GM21825 (cell line): ENCODE results near the gene CCNB2.

Experiments
- ATAC-seq: cut with Tn5 transposase; IDR thresholded peaks from one replicate; pipeline ENCODE4 v1.9.1; 2021; ENCODE audit warnings: mild to moderate bottlenecking, moderate library complexity; ENCODE audit not compliant: unreplicated experiment

CCNB2 gene

GRCh38 chr15:59165726-59166125, 60.8 kb downstream of the CCNB2 start:
- no peak for ATAC-seq

- no peak for ATAC-seq
These were observed 61.2 kb downstream of the CCNB2 start for GRCh38 chr15:59166166-59166565.

GRCh38 chr15:59166601-59167265, 61.8 kb downstream of the CCNB2 start:
- ATAC-seq: no peak

- ATAC-seq: no peak
These were observed 63.6 kb downstream of the CCNB2 start for GRCh38 chr15:59168536-59168935.

DNA sequence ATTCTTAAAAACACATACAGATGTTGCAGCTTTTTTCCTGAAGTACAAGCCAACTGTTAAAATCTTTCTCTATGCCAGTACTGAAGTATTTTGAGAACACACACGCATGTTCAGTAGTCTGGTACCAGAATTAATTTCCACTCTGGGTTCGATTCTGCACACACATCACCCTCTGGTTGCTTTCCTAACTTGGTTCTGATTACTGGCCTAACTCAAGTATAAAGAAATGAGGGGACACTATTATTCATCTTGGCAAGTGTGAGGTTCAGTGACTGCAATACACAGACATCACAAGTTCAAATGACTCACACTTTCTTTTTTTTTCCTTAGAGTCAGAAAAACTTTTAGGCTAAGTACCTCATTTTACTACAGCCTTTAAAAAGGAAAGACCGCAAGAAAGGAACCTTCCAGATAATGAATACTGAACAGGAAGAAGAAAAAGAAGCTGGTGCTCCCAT, 64.3 kb downstream of the CCNB2 start:
- no peak for ATAC-seq

- no peak for ATAC-seq
These were observed 65.5 kb downstream of the CCNB2 start for GRCh38 chr15:59170295-59171066.

GRCh38 chr15:59171067-59171397, 66.1 kb downstream of the CCNB2 start:
- ATAC-seq: no peak

DNA sequence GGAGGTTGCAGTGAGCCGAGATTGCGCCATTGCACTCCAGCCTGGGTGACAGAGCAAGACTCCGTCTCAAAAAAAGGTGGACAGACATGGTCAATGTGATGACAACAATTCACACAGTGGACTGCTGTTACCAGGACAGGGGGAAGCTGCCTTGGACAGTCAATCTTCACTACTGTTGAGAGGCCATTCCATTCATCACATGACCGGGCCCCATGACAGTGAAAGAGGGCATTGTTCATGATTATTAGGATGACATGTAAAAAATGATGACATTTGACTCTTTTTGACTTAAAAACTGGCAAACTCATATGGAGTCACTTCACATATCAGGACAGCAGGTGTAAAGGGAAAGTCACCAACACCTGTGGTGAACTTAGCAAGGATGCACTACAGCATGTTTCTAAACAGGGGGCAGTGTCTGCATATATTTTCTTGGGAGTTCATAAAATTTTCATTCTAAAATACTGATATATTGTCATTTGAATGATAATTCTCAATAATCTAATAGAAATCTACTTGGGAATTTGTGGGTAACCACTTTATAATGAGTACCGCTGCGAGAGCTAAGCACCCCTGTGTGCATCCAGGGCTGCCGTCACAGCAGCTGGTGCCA, 67.4 kb downstream of the CCNB2 start:
- no peak for ATAC-seq

DNA sequence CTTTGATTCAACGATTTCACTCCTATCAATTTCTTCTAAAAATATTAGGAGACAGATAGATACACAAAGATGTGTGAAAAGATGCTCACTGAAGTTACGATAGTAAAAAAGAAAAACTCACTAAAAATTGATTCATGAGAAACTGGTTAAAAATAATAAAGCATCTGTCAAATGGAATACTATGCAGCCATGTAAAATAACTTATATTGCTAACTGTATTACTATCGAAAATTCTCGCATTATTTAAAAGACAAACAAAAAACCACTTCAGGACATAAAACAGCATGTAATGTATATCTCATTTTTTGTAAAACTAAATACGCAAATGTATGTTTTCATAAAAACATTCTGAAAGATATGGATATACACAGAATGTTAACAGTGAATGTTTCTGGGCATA, 68.2 kb downstream of the CCNB2 start:
- no peak for ATAC-seq

DNA sequence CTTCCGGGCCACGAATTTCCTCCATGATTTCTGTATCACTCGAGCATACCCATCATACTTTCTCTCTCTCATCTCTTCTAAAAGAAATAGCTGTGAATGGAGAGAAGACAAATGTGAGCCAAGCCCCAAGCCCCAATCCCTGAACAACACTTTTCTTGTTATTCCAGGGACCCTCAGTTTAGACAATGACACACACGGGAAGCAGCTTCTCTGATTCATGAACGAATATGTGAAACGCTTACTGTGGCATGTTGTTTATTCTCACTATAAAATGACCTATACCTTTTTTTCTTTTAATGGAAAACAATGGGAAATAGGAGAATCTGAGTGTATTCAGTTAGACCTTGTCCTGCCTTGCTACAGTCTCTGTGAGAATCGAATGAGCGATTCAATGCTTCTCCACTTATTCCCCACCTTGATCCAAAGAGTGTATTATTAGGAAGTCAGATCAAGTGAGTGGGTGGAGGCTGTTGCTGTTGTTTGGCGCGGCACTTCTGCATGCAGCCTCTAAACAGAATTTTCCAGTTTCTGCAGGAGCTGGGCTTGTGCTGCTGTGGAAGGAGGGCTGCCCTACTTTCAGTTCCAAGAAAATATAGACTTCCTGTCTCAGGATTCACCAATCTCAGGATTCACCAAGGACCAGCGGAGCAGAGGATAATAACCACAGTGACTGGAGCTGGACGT, 69.3 kb downstream of the CCNB2 start:
- ATAC-seq: no peak
